GM12878 (cell line): ENCODE results near the gene RAD51B. TPM values are rescaled to one million over a fixed set of nuclear protein-coding genes. Genes with fewer than 3 reads are reported as not detected.

Experiments
- CREB1 ChIP-seq: IDR thresholded peaks from 2 replicates; pipeline ENCODE4 v1.6.1; 2012; ENCODE audit warnings: low read depth, mild to moderate bottlenecking, inconsistent platforms
- EP300 ChIP-seq, 2 experiments: fragments of 150-350 bp in 1 of 2; IDR thresholded peaks; 2 replicates each; pipeline ENCODE4 v1.6.1; 2011 to 2012; ENCODE audit warnings: low read depth in 2 of 2, low read length in 2 of 2, borderline replicate concordance in 1 of 2, improper control_type of control experiment in 1 of 2, inconsistent platforms in 1 of 2; ENCODE audit not compliant: control insufficient read depth in 1 of 2
- HDGF ChIP-seq: fragments of 450-650 bp; IDR thresholded peaks from 2 replicates; pipeline ENCODE4 v1.6.1; 2016; ENCODE audit warnings: antibody characterized with exemption
- IKZF1 ChIP-seq: fragments of 450-650 bp; conservative IDR thresholded peaks from 2 replicates; pipeline ENCODE4 v1.6.1; 2017; ENCODE audit warnings: antibody characterized with exemption, mild to moderate bottlenecking
- JUNB ChIP-seq: IDR thresholded peaks from 2 replicates; pipeline ENCODE4 v1.6.1; 2016; ENCODE audit warnings: antibody characterized with exemption, mild to moderate bottlenecking
- MTA3 ChIP-seq: IDR thresholded peaks from 2 replicates; pipeline ENCODE4 v1.6.1; 2012; ENCODE audit warnings: low read length, inconsistent platforms, borderline replicate concordance
- NFYA ChIP-seq: IDR thresholded peaks from 2 replicates; pipeline ENCODE4 v1.6.1; 2011; ENCODE audit warnings: low read depth, mild to moderate bottlenecking, low read length, improper control_type of control experiment, borderline replicate concordance
- PML ChIP-seq: IDR thresholded peaks from 2 replicates; pipeline ENCODE4 v1.6.1; 2012; ENCODE audit warnings: low read length, inconsistent platforms
- RELA ChIP-seq: fragments of 450-650 bp; IDR thresholded peaks from 2 replicates; pipeline ENCODE4 v1.8.0; 2014; ENCODE audit warnings: borderline replicate concordance; ENCODE audit not compliant: partially characterized antibody
- SIX5 ChIP-seq: IDR thresholded peaks from 2 replicates; pipeline ENCODE4 v1.6.1; 2011; ENCODE audit warnings: mild to moderate bottlenecking, low read depth, low read length, moderate library complexity; ENCODE audit not compliant: severe bottlenecking
- STAT1 ChIP-seq: fragments of 450-650 bp; conservative IDR thresholded peaks from 2 replicates; pipeline ENCODE4 v1.6.1; 2014; ENCODE audit warnings: antibody characterized with exemption, mild to moderate bottlenecking
- SUPT20H ChIP-seq: IDR thresholded peaks from 2 replicates; pipeline ENCODE4 v1.6.1; 2011; ENCODE audit warnings: low read depth, mild to moderate bottlenecking, low read length, moderate library complexity, borderline replicate concordance; ENCODE audit not compliant: control insufficient read depth
- TBL1XR1 ChIP-seq: IDR thresholded peaks from 2 replicates; pipeline ENCODE4 v1.6.1; 2012; ENCODE audit warnings: low read depth, low read length, improper control_type of control experiment
- WRNIP1 ChIP-seq: IDR thresholded peaks from 2 replicates; pipeline ENCODE4 v1.6.1; 2011; ENCODE audit warnings: low read depth, low read length, improper control_type of control experiment, borderline replicate concordance
- polyA plus RNA-seq, 11 experiments: library from polyadenylated mRNA; depleted of rRNA in 4 of 11; unstranded in 6 of 11; stranded (reverse) in 5 of 11; fragments of >200 nt; fragmentation: Nextera tagmentation in 4 of 11; fragmentation: Illumina TruSeq in 1 of 11; extraction: Ambion mirVana in 4 of 11; extraction: Trizol in 1 of 11; gene quantifications; 1 replicate in 1 of 11; 2 replicates in 10 of 11; pipeline versions ENCODE4 v1.2.1 to v1.2.3, GENCODE V29; 2011 to 2016; ENCODE audit warnings: inconsistent platforms in 2 of 11, missing spikeins in 2 of 11, low read depth in 1 of 11
- total RNA-seq, 4 experiments: library from RNA; depleted of rRNA in 3 of 4; stranded (reverse); fragments of >200 nt in 3 of 4; fragmentation: Illumina TruSeq in 1 of 4; extraction: Trizol in 1 of 4; gene quantifications; 2 replicates each; pipeline versions ENCODE4 v1.2.1 to v1.2.3, GENCODE V29; 2013 to 2021
- TF ChIP-seq, protein P1 (sequence below): IDR thresholded peaks from 2 replicates; pipeline ENCODE4 v1.6.1; 2011; ENCODE audit warnings: low read depth, low read length, improper control_type of control experiment, borderline replicate concordance
- TF ChIP-seq, protein P2 (sequence below): fragments of 450-650 bp; IDR thresholded peaks from 2 replicates; pipeline ENCODE4 v1.6.1; 2014; ENCODE audit warnings: mild to moderate bottlenecking
- TF ChIP-seq, protein P3 (sequence below): fragments of 450-650 bp; formaldehyde crosslinking; IDR thresholded peaks from 2 replicates; pipeline ENCODE4 v1.5.0; 2022; ENCODE audit warnings: mild to moderate bottlenecking, missing genetic modification characterization
- TF ChIP-seq, protein P4 (sequence below): fragments of 450-650 bp; IDR thresholded peaks from 2 replicates; pipeline ENCODE4 v1.6.1; 2018; ENCODE audit warnings: mild to moderate bottlenecking, low read depth, moderate library complexity; ENCODE audit not compliant: partially characterized antibody
- TF ChIP-seq, protein P5 (sequence below): IDR thresholded peaks from 2 replicates; pipeline ENCODE4 v1.6.1; 2012; ENCODE audit warnings: low read depth, low read length, improper control_type of control experiment
- TF ChIP-seq, protein P6 (sequence below): IDR thresholded peaks from 2 replicates; pipeline ENCODE4 v1.6.1; 2012; ENCODE audit warnings: low read depth, low read length, improper control_type of control experiment

The RAD51B gene
- total and polyA plus RNA-seq, 10 of the 15 experiments (the other 5 are each of a cell fraction or from before 2014, with no cell fraction given) = 9.8 to 26.8 (median 21.3) TPM

DNA sequence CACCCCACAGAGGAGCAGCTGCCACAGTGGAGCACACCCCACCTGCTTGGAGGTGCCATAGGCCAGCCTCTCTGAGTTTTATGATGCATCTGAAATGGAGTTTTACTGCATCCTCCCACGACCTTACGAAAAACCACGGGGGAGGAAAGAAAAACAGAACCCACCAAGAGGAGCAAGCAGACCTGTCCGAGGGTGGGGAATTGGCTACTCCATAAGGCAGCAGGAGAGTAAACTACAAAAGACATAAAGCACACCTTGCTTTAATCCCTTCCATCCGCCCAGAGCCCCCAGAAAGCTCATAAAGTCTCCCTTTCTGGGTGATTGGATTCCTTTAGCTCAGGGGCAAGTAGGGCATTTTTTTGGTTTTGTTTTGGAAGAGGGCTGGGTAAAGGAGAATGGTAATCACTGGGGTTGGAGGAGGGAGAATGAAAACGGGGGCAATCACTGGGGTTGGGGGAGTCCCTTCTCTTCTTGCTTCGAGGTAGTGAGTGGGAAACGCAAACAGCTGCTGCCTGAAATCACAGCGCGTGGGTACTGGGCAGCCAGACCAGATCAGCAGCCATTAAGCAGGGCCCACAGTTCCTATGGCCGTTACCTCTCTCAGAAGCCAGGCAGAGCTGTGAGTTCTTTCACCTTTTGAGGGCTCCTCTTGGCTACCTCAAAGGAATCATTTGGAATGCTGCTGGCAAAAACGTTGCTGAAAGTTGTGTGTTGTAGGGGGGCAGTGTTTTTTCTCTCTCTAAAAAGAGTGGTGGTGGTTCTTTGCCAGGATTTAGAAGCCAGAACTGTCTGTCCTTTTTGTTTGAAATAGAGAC is 539.6 kb downstream of the RAD51B start (continued):
- TF ChIP-seq, protein P1, sequence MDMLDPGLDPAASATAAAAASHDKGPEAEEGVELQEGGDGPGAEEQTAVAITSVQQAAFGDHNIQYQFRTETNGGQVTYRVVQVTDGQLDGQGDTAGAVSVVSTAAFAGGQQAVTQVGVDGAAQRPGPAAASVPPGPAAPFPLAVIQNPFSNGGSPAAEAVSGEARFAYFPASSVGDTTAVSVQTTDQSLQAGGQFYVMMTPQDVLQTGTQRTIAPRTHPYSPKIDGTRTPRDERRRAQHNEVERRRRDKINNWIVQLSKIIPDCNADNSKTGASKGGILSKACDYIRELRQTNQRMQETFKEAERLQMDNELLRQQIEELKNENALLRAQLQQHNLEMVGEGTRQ = no peak
- TF ChIP-seq, protein P2, sequence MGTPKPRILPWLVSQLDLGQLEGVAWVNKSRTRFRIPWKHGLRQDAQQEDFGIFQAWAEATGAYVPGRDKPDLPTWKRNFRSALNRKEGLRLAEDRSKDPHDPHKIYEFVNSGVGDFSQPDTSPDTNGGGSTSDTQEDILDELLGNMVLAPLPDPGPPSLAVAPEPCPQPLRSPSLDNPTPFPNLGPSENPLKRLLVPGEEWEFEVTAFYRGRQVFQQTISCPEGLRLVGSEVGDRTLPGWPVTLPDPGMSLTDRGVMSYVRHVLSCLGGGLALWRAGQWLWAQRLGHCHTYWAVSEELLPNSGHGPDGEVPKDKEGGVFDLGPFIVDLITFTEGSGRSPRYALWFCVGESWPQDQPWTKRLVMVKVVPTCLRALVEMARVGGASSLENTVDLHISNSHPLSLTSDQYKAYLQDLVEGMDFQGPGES = no peak
- TF ChIP-seq WRNIP1 (no peak), CREB1 (no peak), IKZF1 (0 out of 2 replicates have a peak, but pooled peaks have one; percentile 18), PML (no peak), JUNB (no peak), SUPT20H (no peak), EP300 (IDR thresholded peaks at IDR 0.05; ENCODE audit: borderline replicate concordance in 1 of 2, control insufficient read depth in 1 of 2, low read depth in 2 of 2, low read length in 2 of 2) (no peak), TBL1XR1 (no peak), STAT1 (no peak), NFYA (no peak), RELA (no peak), HDGF (no peak), SIX5 (no peak), MTA3 (no peak)
- TF ChIP-seq, protein P3, sequence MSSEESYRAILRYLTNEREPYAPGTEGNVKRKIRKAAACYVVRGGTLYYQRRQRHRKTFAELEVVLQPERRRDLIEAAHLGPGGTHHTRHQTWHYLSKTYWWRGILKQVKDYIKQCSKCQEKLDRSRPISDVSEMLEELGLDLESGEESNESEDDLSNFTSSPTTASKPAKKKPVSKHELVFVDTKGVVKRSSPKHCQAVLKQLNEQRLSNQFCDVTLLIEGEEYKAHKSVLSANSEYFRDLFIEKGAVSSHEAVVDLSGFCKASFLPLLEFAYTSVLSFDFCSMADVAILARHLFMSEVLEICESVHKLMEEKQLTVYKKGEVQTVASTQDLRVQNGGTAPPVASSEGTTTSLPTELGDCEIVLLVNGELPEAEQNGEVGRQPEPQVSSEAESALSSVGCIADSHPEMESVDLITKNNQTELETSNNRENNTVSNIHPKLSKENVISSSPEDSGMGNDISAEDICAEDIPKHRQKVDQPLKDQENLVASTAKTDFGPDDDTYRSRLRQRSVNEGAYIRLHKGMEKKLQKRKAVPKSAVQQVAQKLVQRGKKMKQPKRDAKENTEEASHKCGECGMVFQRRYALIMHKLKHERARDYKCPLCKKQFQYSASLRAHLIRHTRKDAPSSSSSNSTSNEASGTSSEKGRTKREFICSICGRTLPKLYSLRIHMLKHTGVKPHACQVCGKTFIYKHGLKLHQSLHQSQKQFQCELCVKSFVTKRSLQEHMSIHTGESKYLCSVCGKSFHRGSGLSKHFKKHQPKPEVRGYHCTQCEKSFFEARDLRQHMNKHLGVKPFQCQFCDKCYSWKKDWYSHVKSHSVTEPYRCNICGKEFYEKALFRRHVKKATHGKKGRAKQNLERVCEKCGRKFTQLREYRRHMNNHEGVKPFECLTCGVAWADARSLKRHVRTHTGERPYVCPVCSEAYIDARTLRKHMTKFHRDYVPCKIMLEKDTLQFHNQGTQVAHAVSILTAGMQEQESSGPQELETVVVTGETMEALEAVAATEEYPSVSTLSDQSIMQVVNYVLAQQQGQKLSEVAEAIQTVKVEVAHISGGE (CRISPR knock-in tag) = no peak
- TF ChIP-seq, protein P4, sequence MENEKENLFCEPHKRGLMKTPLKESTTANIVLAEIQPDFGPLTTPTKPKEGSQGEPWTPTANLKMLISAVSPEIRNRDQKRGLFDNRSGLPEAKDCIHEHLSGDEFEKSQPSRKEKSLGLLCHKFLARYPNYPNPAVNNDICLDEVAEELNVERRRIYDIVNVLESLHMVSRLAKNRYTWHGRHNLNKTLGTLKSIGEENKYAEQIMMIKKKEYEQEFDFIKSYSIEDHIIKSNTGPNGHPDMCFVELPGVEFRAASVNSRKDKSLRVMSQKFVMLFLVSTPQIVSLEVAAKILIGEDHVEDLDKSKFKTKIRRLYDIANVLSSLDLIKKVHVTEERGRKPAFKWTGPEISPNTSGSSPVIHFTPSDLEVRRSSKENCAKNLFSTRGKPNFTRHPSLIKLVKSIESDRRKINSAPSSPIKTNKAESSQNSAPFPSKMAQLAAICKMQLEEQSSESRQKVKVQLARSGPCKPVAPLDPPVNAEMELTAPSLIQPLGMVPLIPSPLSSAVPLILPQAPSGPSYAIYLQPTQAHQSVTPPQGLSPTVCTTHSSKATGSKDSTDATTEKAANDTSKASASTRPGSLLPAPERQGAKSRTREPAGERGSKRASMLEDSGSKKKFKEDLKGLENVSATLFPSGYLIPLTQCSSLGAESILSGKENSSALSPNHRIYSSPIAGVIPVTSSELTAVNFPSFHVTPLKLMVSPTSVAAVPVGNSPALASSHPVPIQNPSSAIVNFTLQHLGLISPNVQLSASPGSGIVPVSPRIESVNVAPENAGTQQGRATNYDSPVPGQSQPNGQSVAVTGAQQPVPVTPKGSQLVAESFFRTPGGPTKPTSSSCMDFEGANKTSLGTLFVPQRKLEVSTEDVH = no peak
- TF ChIP-seq, protein P5, sequence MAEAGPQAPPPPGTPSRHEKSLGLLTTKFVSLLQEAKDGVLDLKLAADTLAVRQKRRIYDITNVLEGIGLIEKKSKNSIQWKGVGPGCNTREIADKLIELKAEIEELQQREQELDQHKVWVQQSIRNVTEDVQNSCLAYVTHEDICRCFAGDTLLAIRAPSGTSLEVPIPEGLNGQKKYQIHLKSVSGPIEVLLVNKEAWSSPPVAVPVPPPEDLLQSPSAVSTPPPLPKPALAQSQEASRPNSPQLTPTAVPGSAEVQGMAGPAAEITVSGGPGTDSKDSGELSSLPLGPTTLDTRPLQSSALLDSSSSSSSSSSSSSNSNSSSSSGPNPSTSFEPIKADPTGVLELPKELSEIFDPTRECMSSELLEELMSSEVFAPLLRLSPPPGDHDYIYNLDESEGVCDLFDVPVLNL = no peak
- TF ChIP-seq, protein P6, sequence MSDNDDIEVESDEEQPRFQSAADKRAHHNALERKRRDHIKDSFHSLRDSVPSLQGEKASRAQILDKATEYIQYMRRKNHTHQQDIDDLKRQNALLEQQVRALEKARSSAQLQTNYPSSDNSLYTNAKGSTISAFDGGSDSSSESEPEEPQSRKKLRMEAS = no peak
